HCT116 (cell line): ENCODE results near the gene CD58. TPM values are rescaled to one million over a fixed set of nuclear protein-coding genes. Genes with fewer than 3 reads are reported as not detected.
A peak's percentile ranks its signal among the peaks of the same experiment; 100 is the strongest.

ENCODE experiments used
- ATAC-seq: fragments of 200-7000 bp; cut with Tn5 transposase; 2 replicates; pipeline ENCODE4 v1.9.1; 2020; ENCODE audit warnings: mild to moderate bottlenecking, moderate library complexity
- BruUV-seq: library from RNA; stranded (reverse); fragments of 400-500 nt; replicated peaks from 2 replicates; lab custom pipeline; 2021; lab: Mats Ljungman, UMichigan
- CTCF ChIA-PET: fragments of 300-600 bp; sonication (Branson Sonifier 250); formaldehyde crosslinking; loops from one replicate; lab custom pipeline; 2021; ENCODE audit warnings: antibody characterized with exemption; lab: Charles Lee
- POLR2A ChIA-PET: fragments of 300-600, 350-600 bp; sonication (Branson Sonifier 250); formaldehyde crosslinking; loops from one replicate; lab custom pipeline; 2021; ENCODE audit warnings: antibody characterized with exemption; lab: Charles Lee
- RAD21 ChIA-PET, 2 experiments: fragments of 300-600 bp; sonication (Branson Sonifier 250); formaldehyde crosslinking; loops; one replicate each; lab custom pipeline; 2023; ENCODE audit warnings: low total read pairs in 2 of 2; ENCODE audit not compliant: uncharacterized antibody in 2 of 2, unreplicated experiment in 2 of 2, low non-redundant PET in 1 of 2; lab: Charles Lee
- DNase-seq: peaks from one replicate; pipeline ENCODE4 v3.0.0-alpha.2; 2010; ENCODE audit warnings: low read depth, low spot score
- H2AFZ ChIP-seq: fragments of 200-600 bp; shearing (Covaris generic), sonication (generic); 2 replicates; pipeline ENCODE4 v1.6.1; 2017; ENCODE audit warnings: low read depth, mixed run types, mixed read lengths, antibody characterized with exemption, low read length; ENCODE audit not compliant: poor library complexity, severe bottlenecking
- H3K27ac ChIP-seq: 2 replicates; pipeline ENCODE4 v1.5.1; 2012; ENCODE audit warnings: low read depth, low read length
- H3K27me3 ChIP-seq: fragments of 200-600 bp; sonication (generic); 2 replicates; pipeline ENCODE4 v1.6.1; 2016; ENCODE audit warnings: mixed run types, low read length, mixed read lengths; ENCODE audit not compliant: insufficient read depth
- H3K36me3 ChIP-seq, 2 experiments: fragments of 200-500 bp in 1 of 2; fragments of 200-600 bp in 1 of 2; sonication (Bioruptor generic) in 1 of 2; sonication (generic) in 1 of 2; 2 replicates each; pipeline versions ENCODE4 v1.5.1 to v1.6.1; 2014 to 2016; ENCODE audit warnings: low read length in 2 of 2, inconsistent platforms in 1 of 2, mixed read lengths in 1 of 2, mixed run types in 1 of 2; ENCODE audit not compliant: insufficient read depth in 2 of 2, control insufficient read depth in 1 of 2
- H3K4me1 ChIP-seq, 2 experiments: fragments of 200-600 bp in 1 of 2; sonication (generic) in 1 of 2; 2 replicates each; pipeline versions ENCODE4 v1.5.1 to v1.6.1; 2012 to 2017; ENCODE audit warnings: low read length in 2 of 2, inconsistent platforms in 1 of 2, mild to moderate bottlenecking in 1 of 2, mixed read lengths in 1 of 2, mixed run types in 1 of 2, moderate library complexity in 1 of 2; ENCODE audit not compliant: insufficient read depth in 2 of 2, control insufficient read depth in 1 of 2
- H3K4me2 ChIP-seq: fragments of 200-600 bp; sonication (generic); 2 replicates; pipeline ENCODE4 v1.6.1; 2017; ENCODE audit warnings: mixed run types, low read length, mixed read lengths
- H3K4me3 ChIP-seq, 2 experiments: fragments of 200-600 bp in 1 of 2; sonication (generic) in 1 of 2; replicated peaks in 1 of 2; 2 replicates each; pipeline ENCODE4 v1.5.1; 2011 to 2016; ENCODE audit warnings: low read length in 2 of 2, control low read depth in 1 of 2, low read depth in 1 of 2, mild to moderate bottlenecking in 1 of 2, mixed read lengths in 1 of 2, mixed run types in 1 of 2
- H3K79me2 ChIP-seq: fragments of 200-600 bp; sonication (generic); 2 replicates; pipeline ENCODE4 v1.6.1; 2017; ENCODE audit warnings: mild to moderate bottlenecking, mixed run types, low read length, moderate library complexity, mixed read lengths; ENCODE audit not compliant: insufficient read depth
- H3K9ac ChIP-seq: fragments of 200-600 bp; sonication (generic); 2 replicates; pipeline ENCODE4 v1.6.1; 2016; ENCODE audit warnings: low read length, mixed read lengths
- H3K9me2 ChIP-seq: fragments of 200-600 bp; sonication (generic), shearing (Covaris generic); 2 replicates; pipeline ENCODE4 v1.6.1; 2017; ENCODE audit warnings: mixed run types, mild to moderate bottlenecking, moderate library complexity; ENCODE audit not compliant: insufficient read depth
- H3K9me3 ChIP-seq, 2 experiments: fragments of 200-500 bp in 1 of 2; fragments of 200-600 bp in 1 of 2; sonication (Bioruptor generic) in 1 of 2; sonication (generic) in 1 of 2; 2 replicates each; pipeline ENCODE4 v1.6.1; 2014 to 2017; ENCODE audit warnings: low read length in 2 of 2, mixed read lengths in 2 of 2, inconsistent platforms in 1 of 2, low read depth in 1 of 2, mild to moderate bottlenecking in 1 of 2, mixed run types in 1 of 2, moderate library complexity in 1 of 2; ENCODE audit not compliant: control insufficient read depth in 1 of 2, insufficient read depth in 1 of 2
- H4K20me1 ChIP-seq: fragments of 200-600 bp; sonication (generic), shearing (Covaris generic); 2 replicates; pipeline ENCODE4 v1.6.1; 2017; ENCODE audit warnings: mixed run types, mild to moderate bottlenecking, moderate library complexity; ENCODE audit not compliant: insufficient read depth
- CBX3 ChIP-seq: IDR thresholded peaks from 2 replicates; pipeline ENCODE4 v1.6.1; 2012; ENCODE audit warnings: low read depth
- CEBPB ChIP-seq: IDR thresholded peaks from 2 replicates; pipeline ENCODE4 v1.6.1; 2012; ENCODE audit warnings: low read depth
- EGR1 ChIP-seq: IDR thresholded peaks from 2 replicates; pipeline ENCODE4 v1.6.1; 2012; ENCODE audit warnings: low read depth
- EZH2 ChIP-seq: fragments of 200-600 bp; sonication (generic); IDR thresholded peaks from 2 replicates; pipeline ENCODE4 v1.6.1; 2017; ENCODE audit warnings: antibody characterized with exemption, mixed run types
- EZH2phosphoT487 ChIP-seq: fragments of 200-600 bp; IDR thresholded peaks from 2 replicates; pipeline ENCODE4 v1.6.1; 2018; ENCODE audit warnings: antibody characterized with exemption, borderline replicate concordance
- FOSL1 ChIP-seq: IDR thresholded peaks from 2 replicates; pipeline ENCODE4 v1.6.1; 2012; ENCODE audit warnings: low read depth
- JUND ChIP-seq: IDR thresholded peaks from 2 replicates; pipeline ENCODE4 v1.6.1; 2012
- MAX ChIP-seq: IDR thresholded peaks from 2 replicates; pipeline ENCODE4 v1.6.1; 2012
- POLR2AphosphoS5 ChIP-seq: IDR thresholded peaks from 2 replicates; pipeline ENCODE4 v1.6.1; 2011; ENCODE audit warnings: mild to moderate bottlenecking, low read depth, low read length, moderate library complexity
- RAD21 ChIP-seq: IDR thresholded peaks from 2 replicates; pipeline ENCODE4 v1.6.1; 2012; ENCODE audit warnings: low read depth, mild to moderate bottlenecking
- SIN3A ChIP-seq: IDR thresholded peaks from 2 replicates; pipeline ENCODE4 v1.6.1; 2012; ENCODE audit warnings: low read depth
- SP1 ChIP-seq: IDR thresholded peaks from 2 replicates; pipeline ENCODE4 v1.6.1; 2012; ENCODE audit warnings: low read depth
- SRF ChIP-seq: IDR thresholded peaks from 2 replicates; pipeline ENCODE4 v1.6.1; 2012; ENCODE audit warnings: low read depth
- ZBTB33 ChIP-seq: IDR thresholded peaks from 2 replicates; pipeline ENCODE4 v1.6.1; 2011; ENCODE audit warnings: mild to moderate bottlenecking, low read length, moderate library complexity; ENCODE audit not compliant: insufficient replicate concordance; ENCODE audit errors: extremely low read depth
- intact Hi-C: fragments of 100-400 bp; cut with micrococcal nuclease; formaldehyde crosslinking; loops from 2 replicates; pipeline ENCODE4 v1.10.0; 2022
- total RNA-seq: library from RNA; stranded (reverse); gene quantifications from one replicate; pipeline ENCODE4 v1.2.1, GENCODE V29; 2021; ENCODE audit not compliant: unreplicated experiment

The CD58 gene
- total RNA-seq, 1 experiment from 2014 or later: 18.0 TPM

GRCh38 chr1:116489231-116489697, 81.6 kb downstream of the CD58 start:
- Histone ChIP-seq H3K4me3 (peak overlapping the region in 1 of 2 experiments; percentile 22; a peak in 2 of 4 replicates), H3K4me1 (peaks cover 40 to 65% of the 10 kb centered on the region in 2 experiments)
- POLR2A ChIA-PET: interaction anchor here (1.2 to 1.5 kb wide), 2 partner anchors 10 to 15 kb away, joined by 3 to 4 read pairs; no protein-coding TSS in a partner anchor

More at GRCh38 chr1:116489231-116489697, 81.6 kb downstream of the CD58 start:
- Histone ChIP-seq H3K4me2 (peak overlapping the region; percentile 77), H3K9ac (peak overlapping the region; percentile 44), H3K79me2 (no peaks in the 10 kb centered on the region), H2AFZ (peak overlapping the region; percentile 57), H3K27ac (peak overlapping the region; percentile 75), H3K9me3 (no peaks in the 10 kb centered on the region), H3K27me3 (no peaks in the 10 kb centered on the region), H3K36me3 (no peaks in the 10 kb centered on the region), H3K9me2 (no peaks in the 10 kb centered on the region), H4K20me1 (no peaks in the 10 kb centered on the region)
- ChIA-PET RAD21 (interaction anchor here in 1 of 2 experiments (0.8 kb wide), 1 partner anchor 10 kb away, joined by 3 read pairs; no protein-coding TSS in a partner anchor), CTCF (interaction anchor here (1.8 to 7.9 kb wide), 3 partner anchors 10 to 350 kb away, joined by 13 to 288 read pairs (median 28); no protein-coding TSS in a partner anchor)
- intact Hi-C loops: loop anchor here (5.0 kb wide), 1 partner anchor 112 kb away; no protein-coding TSS in a partner anchor
- DNase-seq: peak; percentile 87
- ATAC-seq: peak; percentile 77
- no peak for TF ChIP-seq EZH2phosphoT487
- no peak; the same call in 1 of the 2 replicates for TF ChIP-seq CEBPB
- peak; percentile 60 for TF ChIP-seq POLR2AphosphoS5
- TF ChIP-seq EGR1: peak; percentile 72
- TF ChIP-seq SP1: peak; percentile 92
- TF ChIP-seq RAD21: peak; percentile 12
- TF ChIP-seq ZBTB33: no peak
- TF ChIP-seq CBX3: peak; percentile 76; the same call in 1 of the 2 replicates
- peak; percentile 92 for TF ChIP-seq JUND
- TF ChIP-seq MAX: peak; percentile 90
- peak; percentile 83 for TF ChIP-seq FOSL1
- no peak; the same call in 1 of the 2 replicates for TF ChIP-seq SRF
- peak; percentile 57 for TF ChIP-seq SIN3A
- no peak for TF ChIP-seq EZH2
- no TSS peak for BruUV-seq
